GM06990 (cell line): ENCODE measurements around the gene PCDHGB5.
"Not testable (repeated sequence)": the region's sequence is repeated elsewhere in the genome, so short reads cannot be mapped to it uniquely, and the experiment has no call there.

Source experiments
- DNase-seq: peaks from one replicate; pipeline ENCODE4 v3.0.0-alpha.2; 2011; ENCODE audit not compliant: insufficient read length; ENCODE audit errors: extremely low read depth
- H3K27me3 ChIP-seq: replicated peaks from 2 replicates; pipeline ENCODE4 v1.6.0; 2011; ENCODE audit warnings: low read length; ENCODE audit not compliant: control insufficient read depth, insufficient read depth
- H3K36me3 ChIP-seq: 2 replicates; pipeline ENCODE4 v1.5.1; 2011; ENCODE audit warnings: low read length; ENCODE audit not compliant: control insufficient read depth, insufficient read depth
- H3K4me3 ChIP-seq: replicated peaks from 2 replicates; pipeline ENCODE4 v1.5.1; 2011; ENCODE audit warnings: low read depth, mild to moderate bottlenecking, control low read depth, low read length
- TF ChIP-seq, protein P1 (sequence below): IDR thresholded peaks from 2 replicates; pipeline ENCODE4 v1.5.1; 2011; ENCODE audit warnings: low read length, control low read depth, mild to moderate bottlenecking, inconsistent platforms; ENCODE audit not compliant: insufficient read depth, poor library complexity, severe bottlenecking

The PCDHGB5 gene

GRCh38 chr5:141373673-141374317 lies 24.0 kb upstream of the PCDHGB5 start, which contains the start of gene PCDHGA6:
Gene PCDHGA6 (plus strand): TSS chr5:141373891. CDS start chr5:141374084, 193 bp downstream.
- Histone ChIP-seq H3K27me3 (no peaks in the 10 kb centered on the region), H3K36me3 (no peaks in the 10 kb centered on the region), H3K4me3 (no peak within 1 kb of the TSS)
- TF ChIP-seq, protein P1, sequence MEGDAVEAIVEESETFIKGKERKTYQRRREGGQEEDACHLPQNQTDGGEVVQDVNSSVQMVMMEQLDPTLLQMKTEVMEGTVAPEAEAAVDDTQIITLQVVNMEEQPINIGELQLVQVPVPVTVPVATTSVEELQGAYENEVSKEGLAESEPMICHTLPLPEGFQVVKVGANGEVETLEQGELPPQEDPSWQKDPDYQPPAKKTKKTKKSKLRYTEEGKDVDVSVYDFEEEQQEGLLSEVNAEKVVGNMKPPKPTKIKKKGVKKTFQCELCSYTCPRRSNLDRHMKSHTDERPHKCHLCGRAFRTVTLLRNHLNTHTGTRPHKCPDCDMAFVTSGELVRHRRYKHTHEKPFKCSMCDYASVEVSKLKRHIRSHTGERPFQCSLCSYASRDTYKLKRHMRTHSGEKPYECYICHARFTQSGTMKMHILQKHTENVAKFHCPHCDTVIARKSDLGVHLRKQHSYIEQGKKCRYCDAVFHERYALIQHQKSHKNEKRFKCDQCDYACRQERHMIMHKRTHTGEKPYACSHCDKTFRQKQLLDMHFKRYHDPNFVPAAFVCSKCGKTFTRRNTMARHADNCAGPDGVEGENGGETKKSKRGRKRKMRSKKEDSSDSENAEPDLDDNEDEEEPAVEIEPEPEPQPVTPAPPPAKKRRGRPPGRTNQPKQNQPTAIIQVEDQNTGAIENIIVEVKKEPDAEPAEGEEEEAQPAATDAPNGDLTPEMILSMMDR = no peak
- DNase-seq = no peak

DNA sequence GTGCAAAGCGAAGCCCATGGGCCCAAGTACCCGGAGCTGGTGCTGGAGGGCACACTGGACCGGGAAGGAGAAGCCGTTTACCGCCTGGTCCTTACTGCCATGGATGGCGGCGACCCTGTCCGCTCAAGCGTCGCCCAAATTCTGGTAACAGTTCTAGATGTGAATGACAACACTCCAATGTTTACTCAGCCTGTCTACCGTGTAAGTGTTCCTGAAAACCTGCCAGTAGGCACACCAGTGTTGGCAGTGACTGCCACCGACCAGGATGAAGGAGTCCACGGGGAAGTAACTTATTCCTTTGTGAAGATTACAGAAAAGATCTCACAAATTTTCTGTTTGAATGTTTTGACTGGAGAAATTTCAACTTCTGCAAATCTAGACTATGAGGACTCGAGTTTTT lies 23.1 kb upstream of the PCDHGB5 start:
- no peak for DNase-seq
- TF ChIP-seq, protein P1 = no peak
- Histone ChIP-seq H3K4me3 (no peak overlapping the region), H3K27me3 (no peaks in the 10 kb centered on the region), H3K36me3 (no peaks in the 10 kb centered on the region)

DNA sequence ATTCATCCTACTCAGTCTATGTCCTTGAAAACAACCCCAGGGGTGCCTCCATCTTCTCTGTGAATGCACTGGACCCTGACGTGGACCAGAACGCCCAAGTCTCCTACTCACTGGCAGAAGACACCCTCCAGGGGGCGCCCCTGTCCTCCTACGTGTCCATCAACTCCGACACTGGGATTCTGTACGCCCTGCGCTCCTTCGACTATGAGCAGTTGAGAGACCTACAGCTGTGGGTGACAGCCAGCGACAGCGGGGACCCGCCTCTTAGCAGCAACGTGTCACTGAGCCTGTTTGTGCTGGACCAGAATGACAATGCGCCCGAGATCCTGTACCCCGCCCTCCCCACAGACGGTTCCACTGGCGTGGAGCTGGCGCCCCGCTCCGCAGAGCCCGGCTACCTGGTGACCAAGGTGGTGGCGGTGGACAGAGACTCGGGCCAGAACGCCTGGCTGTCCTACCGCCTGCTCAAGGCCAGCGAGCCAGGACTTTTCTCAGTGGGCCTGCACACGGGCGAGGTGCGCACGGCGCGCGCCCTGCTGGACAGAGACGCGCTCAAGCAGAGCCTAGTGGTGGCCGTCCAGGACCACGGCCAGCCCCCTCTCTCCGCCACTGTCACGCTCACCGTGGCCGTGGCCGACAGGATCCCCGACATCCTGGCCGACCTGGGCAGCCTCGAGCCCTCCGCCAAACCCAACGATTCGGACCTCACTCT lies 22.1 kb upstream of the PCDHGB5 start:
- not testable (repeated sequence) for H3K36me3 ChIP-seq, DNase-seq, H3K4me3 ChIP-seq, H3K27me3 ChIP-seq

DNA sequence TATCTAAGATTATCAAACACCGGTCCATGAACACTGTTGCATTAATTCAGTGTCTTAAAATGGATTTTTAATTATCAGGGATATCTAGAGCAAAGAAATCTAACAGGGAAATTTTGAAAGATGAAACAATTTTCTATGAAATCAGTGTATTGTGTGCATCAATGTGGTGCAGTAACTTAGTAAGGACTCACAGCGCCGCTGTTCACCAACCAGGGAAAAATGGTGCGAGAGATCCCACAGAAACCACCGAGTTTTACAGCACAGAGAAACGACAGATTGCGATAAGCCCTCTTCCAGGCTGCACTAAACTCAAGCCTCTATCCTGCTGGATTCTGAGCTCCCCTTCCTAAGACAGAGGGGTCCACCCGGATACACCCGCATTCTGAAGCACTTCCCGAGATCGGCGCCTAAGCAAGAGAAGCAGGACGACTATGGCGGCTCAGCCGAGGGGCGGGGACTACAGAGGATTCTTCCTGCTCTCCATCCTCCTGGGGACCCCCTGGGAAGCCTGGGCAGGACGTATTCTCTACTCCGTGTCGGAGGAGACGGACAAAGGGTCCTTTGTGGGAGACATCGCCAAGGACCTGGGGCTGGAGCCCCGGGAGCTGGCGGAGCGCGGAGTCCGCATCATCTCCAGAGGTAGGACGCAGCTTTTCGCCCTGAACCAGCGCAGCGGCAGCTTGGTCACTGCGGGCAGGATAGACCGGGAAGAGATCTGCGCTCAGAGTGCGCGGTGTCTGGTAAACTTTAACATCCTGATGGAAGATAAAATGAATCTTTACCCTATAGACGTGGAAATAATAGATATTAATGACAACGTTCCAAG lies 15.1 kb upstream of the PCDHGB5 start, which contains the start of gene PCDHGA7:
PCDHGA7 (plus strand) TSS at position 274 of the 826 bp plus-strand sequence; CDS start at position 432, 158 bp downstream.
- no peaks in the 10 kb centered on the region for H3K36me3 ChIP-seq
- no peak within 1 kb of the TSS for H3K4me3 ChIP-seq
- DNase-seq = no peak
- TF ChIP-seq, protein P1 = no peak
- no peaks in the 10 kb centered on the region for H3K27me3 ChIP-seq

- H3K4me3 ChIP-seq = no peak overlapping the region
- no peaks in the 10 kb centered on the region for H3K27me3 ChIP-seq
- DNase-seq = no peak
- TF ChIP-seq, protein P1 = no peak
- H3K36me3 ChIP-seq = no peaks in the 10 kb centered on the region
Observed at GRCh38 chr5:141383345-141383744, 14.4 kb upstream of the PCDHGB5 start.
